PFSK-1 (cell line): ENCODE data around the gene SRSF2.

Source experiments
- FOXP2 ChIP-seq: optimal IDR thresholded peaks from 2 replicates; pipeline ENCODE3; 2011; ENCODE audit warnings: borderline replicate concordance, control low read depth, inconsistent platforms; ENCODE audit not compliant: insufficient read depth; ENCODE audit errors: extremely low read length, extremely low read depth
- POLR2AphosphoS5 ChIP-seq: IDR thresholded peaks from 2 replicates; pipeline ENCODE4 v1.6.1; 2012; ENCODE audit warnings: low read depth, mild to moderate bottlenecking, control low read depth, low read length, moderate library complexity
- SIN3A ChIP-seq: IDR thresholded peaks from 2 replicates; pipeline ENCODE4 v1.6.1; 2012; ENCODE audit warnings: mild to moderate bottlenecking, low read length, moderate library complexity, borderline replicate concordance; ENCODE audit not compliant: insufficient read depth
- TAF1 ChIP-seq: IDR thresholded peaks from 2 replicates; pipeline ENCODE4 v1.6.1; 2012; ENCODE audit warnings: low read length, control low read depth, borderline replicate concordance; ENCODE audit not compliant: insufficient read depth
- TF ChIP-seq, protein P1 (sequence below), 2 experiments: IDR thresholded peaks; 2 replicates each; pipeline versions ENCODE4 v1.6.1 to v1.8.0; 2011 to 2012; ENCODE audit warnings: low read depth in 2 of 2, low read length in 2 of 2, control low read depth in 1 of 2, inconsistent platforms in 1 of 2, mild to moderate bottlenecking in 1 of 2, moderate library complexity in 1 of 2; ENCODE audit not compliant: insufficient read depth in 1 of 2

Gene SRSF2

DNA sequence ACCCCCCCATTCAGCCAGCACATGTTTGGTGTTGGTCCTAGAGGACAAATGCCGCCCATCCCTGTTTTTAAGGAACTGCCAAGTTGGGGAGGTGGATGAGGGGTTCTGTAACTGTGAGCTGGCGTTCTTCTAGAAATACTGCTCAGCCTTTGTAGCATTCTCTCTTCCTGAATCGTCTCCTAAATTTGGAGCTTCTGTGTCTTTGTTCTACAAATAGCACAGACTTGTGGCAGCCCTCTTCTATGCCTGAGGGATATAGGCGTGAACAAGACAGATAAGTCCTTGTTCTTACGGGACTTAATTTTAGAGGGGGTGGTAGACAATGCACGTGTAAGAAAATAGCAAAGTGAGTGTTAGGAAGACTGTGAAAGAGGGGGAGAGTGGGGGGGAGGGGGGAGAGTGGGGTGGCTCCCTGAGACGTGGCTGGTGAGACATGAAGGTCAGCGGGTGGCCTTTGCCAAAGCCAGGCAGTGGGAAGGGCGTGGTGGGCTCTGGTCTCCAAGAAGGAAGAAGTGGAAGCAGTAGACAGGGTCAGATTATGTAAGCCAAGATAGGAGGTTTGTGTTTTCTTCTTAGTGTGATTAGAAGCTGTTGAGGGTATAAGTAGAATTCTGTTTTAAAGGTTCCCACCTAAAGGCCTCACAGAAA is 10.7 kb upstream of the SRSF2 start:
- TF ChIP-seq FOXP2: no peak
- TF ChIP-seq SIN3A: no peak
- TF ChIP-seq TAF1: no peak
- TF ChIP-seq POLR2AphosphoS5: no peak
- TF ChIP-seq, protein P1, sequence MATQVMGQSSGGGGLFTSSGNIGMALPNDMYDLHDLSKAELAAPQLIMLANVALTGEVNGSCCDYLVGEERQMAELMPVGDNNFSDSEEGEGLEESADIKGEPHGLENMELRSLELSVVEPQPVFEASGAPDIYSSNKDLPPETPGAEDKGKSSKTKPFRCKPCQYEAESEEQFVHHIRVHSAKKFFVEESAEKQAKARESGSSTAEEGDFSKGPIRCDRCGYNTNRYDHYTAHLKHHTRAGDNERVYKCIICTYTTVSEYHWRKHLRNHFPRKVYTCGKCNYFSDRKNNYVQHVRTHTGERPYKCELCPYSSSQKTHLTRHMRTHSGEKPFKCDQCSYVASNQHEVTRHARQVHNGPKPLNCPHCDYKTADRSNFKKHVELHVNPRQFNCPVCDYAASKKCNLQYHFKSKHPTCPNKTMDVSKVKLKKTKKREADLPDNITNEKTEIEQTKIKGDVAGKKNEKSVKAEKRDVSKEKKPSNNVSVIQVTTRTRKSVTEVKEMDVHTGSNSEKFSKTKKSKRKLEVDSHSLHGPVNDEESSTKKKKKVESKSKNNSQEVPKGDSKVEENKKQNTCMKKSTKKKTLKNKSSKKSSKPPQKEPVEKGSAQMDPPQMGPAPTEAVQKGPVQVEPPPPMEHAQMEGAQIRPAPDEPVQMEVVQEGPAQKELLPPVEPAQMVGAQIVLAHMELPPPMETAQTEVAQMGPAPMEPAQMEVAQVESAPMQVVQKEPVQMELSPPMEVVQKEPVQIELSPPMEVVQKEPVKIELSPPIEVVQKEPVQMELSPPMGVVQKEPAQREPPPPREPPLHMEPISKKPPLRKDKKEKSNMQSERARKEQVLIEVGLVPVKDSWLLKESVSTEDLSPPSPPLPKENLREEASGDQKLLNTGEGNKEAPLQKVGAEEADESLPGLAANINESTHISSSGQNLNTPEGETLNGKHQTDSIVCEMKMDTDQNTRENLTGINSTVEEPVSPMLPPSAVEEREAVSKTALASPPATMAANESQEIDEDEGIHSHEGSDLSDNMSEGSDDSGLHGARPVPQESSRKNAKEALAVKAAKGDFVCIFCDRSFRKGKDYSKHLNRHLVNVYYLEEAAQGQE (IDR thresholded peaks at IDR 0.05; ENCODE audit: insufficient read depth in 1 of 2, low read depth in 2 of 2, low read length in 2 of 2): no peak

DNA sequence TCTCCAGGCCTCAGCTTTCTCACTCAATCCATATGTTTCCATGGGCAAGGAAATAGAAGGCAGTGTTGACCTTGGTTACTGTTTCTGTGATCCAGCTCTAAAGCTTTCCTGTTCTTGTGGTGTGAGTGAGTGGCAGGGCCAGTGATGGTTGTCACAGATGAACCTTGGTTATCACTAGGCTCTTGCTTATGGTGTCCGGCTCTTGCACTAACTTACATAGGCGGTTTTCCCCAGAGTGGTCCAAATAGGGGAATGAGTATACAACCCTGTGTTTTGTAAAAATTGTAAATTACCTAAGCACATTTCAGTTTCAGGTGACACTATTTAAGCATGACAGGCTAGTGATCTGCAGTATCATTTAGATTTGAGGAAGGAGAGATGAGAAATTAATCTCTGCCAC is 7.6 kb upstream of the SRSF2 start:
- TF ChIP-seq TAF1: no peak
- no peak for TF ChIP-seq FOXP2
- no peak for TF ChIP-seq SIN3A
- TF ChIP-seq, protein P1 (IDR thresholded peaks at IDR 0.05; ENCODE audit: insufficient read depth in 1 of 2, low read depth in 2 of 2, low read length in 2 of 2): no peak
- TF ChIP-seq POLR2AphosphoS5: no peak

DNA sequence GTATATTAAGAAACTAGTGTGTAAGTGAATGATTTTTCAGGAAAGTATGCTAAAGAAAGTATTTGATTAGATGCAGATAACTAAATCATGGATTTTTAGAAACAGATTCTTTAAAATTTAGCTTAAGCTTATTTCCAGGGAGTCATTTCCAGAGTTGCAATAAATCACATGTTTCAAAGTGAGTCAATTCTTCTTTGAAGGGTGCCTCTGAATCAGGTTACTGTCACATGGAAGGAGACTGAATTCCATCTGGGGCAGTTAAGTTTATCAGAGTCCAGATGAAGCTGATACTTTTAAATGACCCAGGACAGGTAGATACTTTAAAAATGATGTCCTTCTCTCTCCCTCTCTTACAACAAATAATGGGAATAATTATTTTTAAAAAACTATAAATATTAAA is 5.8 kb upstream of the SRSF2 start:
- TF ChIP-seq POLR2AphosphoS5 (no peak), SIN3A (no peak), FOXP2 (no peak)
- TF ChIP-seq, protein P1 (IDR thresholded peaks at IDR 0.05; ENCODE audit: insufficient read depth in 1 of 2, low read depth in 2 of 2, low read length in 2 of 2): no peak

DNA sequence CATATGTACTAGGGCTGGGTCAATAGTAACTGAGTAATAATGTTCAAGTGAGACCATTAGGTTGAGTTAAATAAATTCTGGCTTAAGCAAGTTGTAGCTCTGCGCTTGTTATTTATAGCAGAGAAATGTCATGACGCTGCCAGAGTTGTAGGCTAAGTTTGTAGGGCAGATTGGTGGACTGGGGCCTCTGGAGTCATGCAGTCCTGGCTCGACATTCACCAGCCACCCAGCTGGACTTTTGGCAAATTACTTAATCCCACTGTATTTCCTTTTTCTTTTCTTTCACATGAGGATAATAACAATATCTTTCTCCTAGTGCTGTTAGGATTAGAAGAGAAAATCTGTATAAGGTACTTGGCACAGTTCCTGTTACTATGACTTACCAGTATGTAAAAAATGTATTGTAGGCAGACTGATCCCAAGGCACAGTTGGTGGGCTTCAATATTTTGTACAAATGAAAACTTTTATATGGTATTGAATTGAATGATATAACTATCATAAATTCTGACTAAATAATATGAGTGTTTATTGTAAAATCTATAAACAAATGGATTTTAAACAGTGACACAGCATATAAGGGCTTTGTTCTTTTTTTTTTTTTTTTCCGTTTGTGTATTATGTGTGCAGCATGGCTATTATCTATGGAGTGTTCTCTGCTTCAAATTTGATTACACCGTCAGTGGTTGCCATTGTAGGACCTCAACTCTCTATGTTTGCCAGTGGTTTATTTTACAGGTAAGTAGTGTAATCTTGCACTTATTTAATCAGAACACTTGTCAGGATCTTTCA is 3.4 kb upstream of the SRSF2 start:
- TF ChIP-seq FOXP2 (no peak), TAF1 (no peak), SIN3A (no peak), POLR2AphosphoS5 (no peak)
- TF ChIP-seq, protein P1 (IDR thresholded peaks at IDR 0.05; ENCODE audit: insufficient read depth in 1 of 2, low read depth in 2 of 2, low read length in 2 of 2): no peak
